ENCODE data around the gene FUT8. TPM values are rescaled to one million over a fixed set of nuclear protein-coding genes. Genes with fewer than 3 reads are reported as not detected.

Gene FUT8
- total RNA-seq, 4 donors from 2014 or later, result 5.5 to 25.4 (median 8.8) TPM

- peaks cover 0 to 3% (median 0%) of the 10 kb centered on the region in 3 donors for H3K4me1 ChIP-seq
- intact Hi-C loops (cut with DNase I), result no loop called here
- H3K27ac ChIP-seq, result no peak overlapping the region
- H3K27me3 ChIP-seq, result no peaks in the 10 kb centered on the region
- H3K4me3 ChIP-seq, result no peak overlapping the region
- no peak for DNase-seq
- TF ChIP-seq CTCF (IDR thresholded peaks at IDR 0.05) (no peak), POLR2A (IDR thresholded peaks at IDR 0.05) (no peak)
- H3K9me3 ChIP-seq, result no peaks in the 10 kb centered on the region
- H3K36me3 ChIP-seq, result no peaks in the 10 kb centered on the region
These were observed 9.3 kb upstream of the FUT8 start for GRCh38 chr14:65403231-65403630.

- intact Hi-C loops (cut with DNase I), result no loop called here
- Histone ChIP-seq H3K27me3 (no peaks in the 10 kb centered on the region), H3K4me3 (no peak overlapping the region), H3K9me3 (no peaks in the 10 kb centered on the region), H3K27ac (no peak overlapping the region), H3K36me3 (no peaks in the 10 kb centered on the region), H3K4me1 (peaks cover 0 to 14% (median 0%) of the 10 kb centered on the region in 3 donors)
- 92 to 94% methylated on average over 3 of the region's 3 CpGs for WGBS, 2 donors
- no peak for DNase-seq
- TF ChIP-seq CTCF (IDR thresholded peaks at IDR 0.05) (no peak), POLR2A (IDR thresholded peaks at IDR 0.05) (no peak)
These were observed 4.4 kb upstream of the FUT8 start for GRCh38 chr14:65408113-65408512.

GRCh38 chr14:65410640-65411039, 1.9 kb upstream of the FUT8 start:
- intact Hi-C loops (cut with DNase I), result loop anchor here (5.0 kb wide), 1 partner anchor 183 kb away; no protein-coding TSS in a partner anchor
- no peaks in the 10 kb centered on the region for H3K36me3 ChIP-seq
- no peaks in the 10 kb centered on the region for H3K27me3 ChIP-seq
- peaks cover 6 to 30% (median 7%) of the 10 kb centered on the region in 3 donors for H3K4me1 ChIP-seq
- 81 to 83% methylated on average over 2 of the region's 2 CpGs for WGBS, 2 donors
- H3K4me3 ChIP-seq, result no peak overlapping the region
- TF ChIP-seq POLR2A (IDR thresholded peaks at IDR 0.05), result no peak
- TF ChIP-seq CTCF (IDR thresholded peaks at IDR 0.05), result no peak
- peak overlapping the region in 1 of 4 donors; percentile 94 for H3K27ac ChIP-seq
- no peak for DNase-seq
- H3K9me3 ChIP-seq, result no peaks in the 10 kb centered on the region

GRCh38 chr14:65411656-65412031, 886 bp upstream of the FUT8 start:
- Histone ChIP-seq H3K36me3 (no peaks in the 10 kb centered on the region), H3K9me3 (no peaks in the 10 kb centered on the region), H3K4me3 (peak overlapping the region; percentile 74 to 87 (median 82)), H3K27ac (peak overlapping the region; percentile 86 to 97 (median 94)), H3K4me1 (peaks cover 6 to 30% (median 7%) of the 10 kb centered on the region in 3 donors), H3K27me3 (no peaks in the 10 kb centered on the region)
- intact Hi-C loops (cut with DNase I), result loop anchor here (5.0 kb wide), 1 partner anchor 184 kb away; no protein-coding TSS in a partner anchor
- peak; percentile 44 for DNase-seq
- TF ChIP-seq POLR2A (IDR thresholded peaks at IDR 0.05), result peak in 2 of 4 donors; percentile 69 to 78
- no peak for TF ChIP-seq CTCF (IDR thresholded peaks at IDR 0.05)
- 0% methylated on average over 3 of the region's 31 CpGs for WGBS, 2 donors

GRCh38 chr14:65412856-65413738, 567 bp downstream of the FUT8 start:
- Histone ChIP-seq H3K4me1 (peaks cover 6 to 30% (median 7%) of the 10 kb centered on the region in 3 donors), H3K9me3 (no peaks in the 10 kb centered on the region), H3K27ac (peak overlapping the region; percentile 86 to 97 (median 94)), H3K4me3 (peak overlapping the region; percentile 74 to 87 (median 82)), H3K27me3 (no peaks in the 10 kb centered on the region), H3K36me3 (no peaks in the 10 kb centered on the region)
- 0 to 3% methylated on average over 5 to 7 of the region's 87 CpGs for WGBS, 2 donors
- TF ChIP-seq POLR2A (IDR thresholded peaks at IDR 0.05) (no peak), CTCF (IDR thresholded peaks at IDR 0.05) (peak in 1 of 6 experiments; percentile 5)
- no peak for DNase-seq
- intact Hi-C loops (cut with DNase I), result loop anchor here (5.0 kb wide), 1 partner anchor 186 kb away; no protein-coding TSS in a partner anchor
